Measurements from ENCODE around the gene RNF212.

The RNF212 gene, protein sequence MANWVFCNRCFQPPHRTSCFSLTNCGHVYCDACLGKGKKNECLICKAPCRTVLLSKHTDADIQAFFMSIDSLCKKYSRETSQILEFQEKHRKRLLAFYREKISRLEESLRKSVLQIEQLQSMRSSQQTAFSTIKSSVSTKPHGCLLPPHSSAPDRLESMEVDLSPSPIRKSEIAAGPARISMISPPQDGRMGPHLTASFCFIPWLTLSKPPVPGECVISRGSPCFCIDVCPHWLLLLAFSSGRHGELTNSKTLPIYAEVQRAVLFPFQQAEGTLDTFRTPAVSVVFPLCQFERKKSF

DNA sequence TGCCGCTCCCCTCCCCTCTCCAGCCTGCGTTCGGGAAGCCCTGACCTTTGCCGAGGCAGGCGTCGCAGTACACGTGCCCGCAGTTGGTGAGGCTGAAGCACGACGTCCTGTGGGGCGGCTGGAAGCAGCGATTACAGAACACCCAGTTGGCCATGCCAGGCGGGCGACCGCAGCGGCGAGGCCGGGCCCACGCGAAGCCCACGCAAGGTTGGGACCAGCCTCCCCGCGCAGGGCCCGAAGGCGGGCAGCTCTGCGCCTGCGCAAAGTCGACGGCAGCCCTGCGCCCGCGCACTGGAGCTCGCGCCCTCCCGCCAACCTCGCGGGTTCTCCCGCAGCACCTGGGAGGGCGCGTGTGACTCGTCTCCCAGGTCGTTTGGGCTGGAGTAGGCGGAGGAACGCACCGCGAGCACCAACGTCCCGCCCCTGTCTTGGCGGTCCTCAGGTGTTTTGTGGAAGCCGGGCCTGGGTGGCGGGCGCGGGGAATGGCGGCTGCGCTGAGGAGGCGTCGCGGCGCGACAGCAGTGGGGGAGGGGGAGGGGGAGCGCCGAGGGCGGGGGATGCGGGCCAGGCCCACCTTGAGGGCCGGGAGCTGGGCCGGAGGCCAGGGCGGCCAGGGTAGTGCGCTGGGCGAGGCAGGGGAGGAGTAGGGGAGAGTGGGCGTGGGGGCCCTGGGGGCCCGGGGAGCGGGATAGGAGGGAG is at the start of gene RNF212:
RNF212 (minus strand) TSS at position 254 of the 699 bp plus-strand sequence; CDS start at position 154, 100 bp downstream.
- no peak for FAIRE-seq
- TF ChIP-seq, protein P1, sequence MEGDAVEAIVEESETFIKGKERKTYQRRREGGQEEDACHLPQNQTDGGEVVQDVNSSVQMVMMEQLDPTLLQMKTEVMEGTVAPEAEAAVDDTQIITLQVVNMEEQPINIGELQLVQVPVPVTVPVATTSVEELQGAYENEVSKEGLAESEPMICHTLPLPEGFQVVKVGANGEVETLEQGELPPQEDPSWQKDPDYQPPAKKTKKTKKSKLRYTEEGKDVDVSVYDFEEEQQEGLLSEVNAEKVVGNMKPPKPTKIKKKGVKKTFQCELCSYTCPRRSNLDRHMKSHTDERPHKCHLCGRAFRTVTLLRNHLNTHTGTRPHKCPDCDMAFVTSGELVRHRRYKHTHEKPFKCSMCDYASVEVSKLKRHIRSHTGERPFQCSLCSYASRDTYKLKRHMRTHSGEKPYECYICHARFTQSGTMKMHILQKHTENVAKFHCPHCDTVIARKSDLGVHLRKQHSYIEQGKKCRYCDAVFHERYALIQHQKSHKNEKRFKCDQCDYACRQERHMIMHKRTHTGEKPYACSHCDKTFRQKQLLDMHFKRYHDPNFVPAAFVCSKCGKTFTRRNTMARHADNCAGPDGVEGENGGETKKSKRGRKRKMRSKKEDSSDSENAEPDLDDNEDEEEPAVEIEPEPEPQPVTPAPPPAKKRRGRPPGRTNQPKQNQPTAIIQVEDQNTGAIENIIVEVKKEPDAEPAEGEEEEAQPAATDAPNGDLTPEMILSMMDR (IDR thresholded peaks at IDR 0.05; ENCODE audit: insufficient read depth, missing control alignments), result no peak
- DNase-seq (ENCODE audit: insufficient read length, low spot score), result no peak

DNA sequence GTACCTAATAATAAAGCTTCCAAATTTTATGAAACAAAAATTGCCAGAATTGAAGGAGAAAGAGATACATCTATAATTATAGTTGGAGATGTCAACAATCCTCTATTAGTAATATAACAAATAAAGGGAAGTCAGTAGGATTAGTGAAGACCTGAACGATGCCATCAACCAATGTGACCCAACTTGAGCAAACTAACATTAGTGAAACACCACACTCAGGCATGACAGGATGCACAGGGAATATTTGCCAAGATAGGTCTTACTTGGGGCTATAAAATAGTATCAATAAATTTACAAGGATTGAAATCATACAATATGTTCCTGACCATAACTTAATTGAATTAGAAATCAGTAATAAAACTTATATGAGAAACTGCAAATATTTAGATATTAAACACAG is 47.0 kb upstream of the RNF212 start:
- FAIRE-seq, result no peak
- no peak for DNase-seq (ENCODE audit: insufficient read length, low spot score)
- TF ChIP-seq, protein P1 (IDR thresholded peaks at IDR 0.05; ENCODE audit: insufficient read depth, missing control alignments), result no peak

DNA sequence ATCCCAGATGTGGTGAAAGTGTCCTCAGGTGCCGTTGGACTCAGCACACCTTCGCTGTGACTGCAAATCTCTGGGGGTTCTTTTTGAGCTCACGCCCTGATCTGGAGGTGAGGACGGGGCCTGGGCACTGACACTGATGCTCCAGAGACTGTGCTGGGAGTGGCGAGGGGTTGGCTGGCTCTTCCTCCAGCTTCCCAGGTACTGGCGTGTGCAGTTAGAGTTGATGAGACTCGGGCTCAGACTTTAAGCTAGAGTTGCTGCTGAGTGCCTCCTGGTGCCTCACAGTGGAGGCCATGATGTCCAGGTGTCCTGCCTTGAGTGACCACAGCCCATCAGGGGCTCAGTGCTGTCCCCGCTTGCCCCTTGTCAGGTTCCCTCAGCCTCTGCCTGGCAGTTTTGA is 42.7 kb upstream of the RNF212 start:
- TF ChIP-seq, protein P1 (IDR thresholded peaks at IDR 0.05; ENCODE audit: insufficient read depth, missing control alignments), result no peak
- no peak for DNase-seq (ENCODE audit: insufficient read length, low spot score)
- no peak for FAIRE-seq

DNA sequence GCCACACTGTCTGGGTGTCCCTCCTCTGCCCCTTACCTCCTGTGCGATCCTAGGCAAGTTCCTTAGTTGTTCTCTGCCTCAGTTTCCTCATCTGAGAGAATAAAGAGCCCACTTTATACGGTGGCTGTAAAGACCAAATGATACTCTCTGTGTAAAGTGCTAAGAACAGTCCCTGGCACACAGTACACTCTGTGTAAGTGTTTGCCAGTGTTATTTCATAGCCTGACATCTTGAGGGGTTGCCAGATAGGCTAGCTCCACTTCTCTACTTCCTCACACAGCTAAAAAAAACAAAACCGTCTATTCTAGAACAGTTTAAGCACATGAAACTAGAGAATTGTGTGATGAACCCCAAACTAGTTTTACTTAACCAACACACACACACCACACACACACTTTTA is 42.0 kb upstream of the RNF212 start:
- DNase-seq (ENCODE audit: insufficient read length, low spot score) (no peak), FAIRE-seq (no peak)
- TF ChIP-seq, protein P1 (IDR thresholded peaks at IDR 0.05; ENCODE audit: insufficient read depth, missing control alignments), result no peak

DNA sequence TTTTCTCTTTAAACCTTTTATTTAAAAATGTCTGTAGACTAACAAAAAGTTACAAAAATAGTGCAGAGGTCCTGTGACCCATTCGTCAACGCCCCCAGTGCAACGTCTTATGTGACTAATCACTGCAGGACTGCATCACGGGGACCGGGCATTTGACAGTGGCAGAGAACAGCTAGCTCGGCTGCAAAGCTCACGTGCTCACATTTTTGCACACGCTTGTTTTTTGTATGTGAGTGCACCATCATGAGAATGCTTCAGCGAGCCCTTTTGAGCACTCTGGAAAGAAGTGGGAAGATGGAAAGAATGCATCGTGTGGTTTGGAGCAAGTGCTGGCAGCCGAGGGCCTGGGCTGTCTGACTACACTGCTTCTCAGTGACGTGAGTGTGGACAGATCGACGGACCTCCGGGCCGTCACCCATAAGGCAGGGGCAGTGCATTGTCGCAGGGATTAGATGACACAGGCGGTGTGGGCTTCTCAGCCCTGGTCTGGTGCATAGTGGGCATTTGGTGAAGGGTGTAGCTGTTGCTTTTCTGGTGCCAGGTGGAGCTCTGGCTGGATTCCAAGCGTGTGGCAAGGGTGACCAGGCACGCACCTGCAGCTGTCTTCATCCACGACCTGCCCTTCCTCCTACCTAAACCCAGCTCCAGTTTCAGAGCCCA is 41.3 kb upstream of the RNF212 start:
- FAIRE-seq (no peak), DNase-seq (ENCODE audit: insufficient read length, low spot score) (no peak)
- TF ChIP-seq, protein P1 (IDR thresholded peaks at IDR 0.05; ENCODE audit: insufficient read depth, missing control alignments), result no peak

DNA sequence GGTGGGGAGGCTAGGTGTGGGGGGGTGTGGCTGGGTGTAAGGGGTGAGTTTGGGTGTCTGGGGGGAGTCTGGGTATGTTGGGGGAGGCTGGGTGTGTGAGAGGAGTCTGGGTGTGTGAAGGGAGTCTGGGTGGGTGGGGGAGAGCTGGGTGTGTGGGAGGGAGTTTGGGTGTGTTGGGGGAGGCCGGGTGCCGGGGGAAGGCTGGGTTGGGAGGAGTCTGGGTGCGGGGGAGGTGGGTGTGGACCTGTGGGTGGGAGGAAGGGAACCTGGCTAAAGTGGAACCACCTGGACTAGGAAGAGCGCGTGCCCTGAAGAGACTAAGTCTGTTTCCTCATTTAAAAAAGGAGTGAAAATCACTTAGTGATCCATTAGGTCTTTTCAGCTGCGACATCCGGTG is 40.8 kb upstream of the RNF212 start:
- FAIRE-seq (no peak), DNase-seq (ENCODE audit: insufficient read length, low spot score) (no peak)
- TF ChIP-seq, protein P1 (IDR thresholded peaks at IDR 0.05; ENCODE audit: insufficient read depth, missing control alignments), result no peak

All from D721Med (cell line).